HG03025 (cell line): ENCODE results near the gene AHNAK.
"Not testable (repeated sequence)": the region's sequence is repeated elsewhere in the genome, so short reads cannot be mapped to it uniquely, and the experiment has no call there.

ENCODE experiments used
- ATAC-seq: cut with Tn5 transposase; IDR thresholded peaks from one replicate; pipeline ENCODE4 v1.9.1; 2021; ENCODE audit warnings: mild to moderate bottlenecking, moderate library complexity; ENCODE audit not compliant: unreplicated experiment, low FRiP score

Gene AHNAK

DNA sequence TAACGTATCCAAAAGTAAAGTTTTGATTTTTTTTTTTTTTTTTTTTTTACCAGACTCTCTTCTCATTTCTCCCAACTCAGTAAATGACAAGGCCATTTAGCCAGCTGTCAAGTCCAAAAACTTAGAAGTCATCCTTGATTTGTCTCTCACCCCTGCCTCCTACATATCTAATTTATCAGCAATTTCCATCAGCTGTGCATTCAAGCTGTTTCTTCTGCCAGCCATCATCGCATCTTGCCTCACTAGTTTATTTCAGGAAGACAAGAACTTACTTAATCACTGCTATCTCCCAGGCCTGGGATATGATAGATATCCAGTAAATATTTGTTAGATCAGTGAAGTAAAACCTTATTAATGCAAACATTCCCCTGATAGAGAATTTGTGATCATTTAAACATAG is 80.2 kb downstream of the AHNAK start:
- ATAC-seq, result no peak

DNA sequence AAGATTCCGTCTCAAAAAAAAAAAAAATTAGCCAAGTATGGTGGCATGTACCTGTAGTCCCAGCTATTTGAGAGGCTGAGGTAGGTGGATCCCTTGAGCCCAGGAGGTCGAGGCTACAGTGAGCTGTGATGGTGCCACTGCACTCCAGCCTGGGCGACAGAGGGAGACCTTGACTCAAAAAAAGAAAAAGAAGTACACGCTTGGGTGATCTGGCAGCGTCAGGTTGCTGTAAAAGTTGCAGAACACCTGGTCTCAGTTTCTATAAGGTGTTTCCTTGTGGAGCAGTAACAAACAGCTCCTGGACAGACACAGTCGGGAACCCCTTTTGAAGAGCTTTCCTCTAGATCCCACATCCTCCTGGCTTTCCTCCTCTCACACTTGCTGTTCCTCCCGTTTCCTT is 82.0 kb downstream of the AHNAK start:
- ATAC-seq, result no peak

DNA sequence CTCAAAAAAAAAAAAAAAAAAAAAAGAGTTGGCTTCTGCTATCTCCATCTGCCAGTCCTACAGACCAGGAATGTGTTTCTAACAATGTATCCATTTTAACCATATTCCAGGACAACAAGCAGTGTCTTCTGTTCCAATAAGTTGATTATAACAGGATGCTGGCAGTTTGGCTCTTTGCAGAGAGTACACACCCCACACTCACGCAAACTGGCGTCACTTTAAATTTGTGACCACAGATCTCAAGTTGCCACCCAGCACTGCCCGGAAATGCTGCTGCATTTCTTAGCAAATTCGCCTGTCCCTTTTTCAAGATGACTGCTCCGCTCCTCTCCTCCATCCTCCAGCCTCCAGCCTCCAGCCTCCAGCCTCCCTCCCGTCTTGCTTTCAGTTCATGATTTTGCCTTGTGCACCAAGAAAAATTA is 83.5 kb downstream of the AHNAK start:
- ATAC-seq, result no peak

DNA sequence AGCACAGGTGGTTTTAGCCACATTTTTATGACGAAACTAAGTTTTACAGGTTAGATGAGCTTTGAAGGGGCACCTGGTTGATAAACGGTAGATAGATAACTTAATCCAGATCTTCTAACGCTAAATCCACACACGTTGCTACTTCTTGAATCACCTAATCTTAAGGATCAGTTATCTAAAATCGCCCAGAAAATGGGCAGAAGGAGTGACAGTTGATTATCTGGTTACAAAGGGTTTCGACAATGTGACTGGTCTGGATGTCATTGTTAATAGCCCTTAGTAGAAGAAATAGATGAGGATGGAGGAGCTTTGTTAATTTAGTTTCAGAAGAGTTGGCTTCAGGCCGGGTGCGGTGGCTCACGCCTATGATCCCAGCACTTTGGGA is 84.1 kb downstream of the AHNAK start:
- no peak for ATAC-seq

DNA sequence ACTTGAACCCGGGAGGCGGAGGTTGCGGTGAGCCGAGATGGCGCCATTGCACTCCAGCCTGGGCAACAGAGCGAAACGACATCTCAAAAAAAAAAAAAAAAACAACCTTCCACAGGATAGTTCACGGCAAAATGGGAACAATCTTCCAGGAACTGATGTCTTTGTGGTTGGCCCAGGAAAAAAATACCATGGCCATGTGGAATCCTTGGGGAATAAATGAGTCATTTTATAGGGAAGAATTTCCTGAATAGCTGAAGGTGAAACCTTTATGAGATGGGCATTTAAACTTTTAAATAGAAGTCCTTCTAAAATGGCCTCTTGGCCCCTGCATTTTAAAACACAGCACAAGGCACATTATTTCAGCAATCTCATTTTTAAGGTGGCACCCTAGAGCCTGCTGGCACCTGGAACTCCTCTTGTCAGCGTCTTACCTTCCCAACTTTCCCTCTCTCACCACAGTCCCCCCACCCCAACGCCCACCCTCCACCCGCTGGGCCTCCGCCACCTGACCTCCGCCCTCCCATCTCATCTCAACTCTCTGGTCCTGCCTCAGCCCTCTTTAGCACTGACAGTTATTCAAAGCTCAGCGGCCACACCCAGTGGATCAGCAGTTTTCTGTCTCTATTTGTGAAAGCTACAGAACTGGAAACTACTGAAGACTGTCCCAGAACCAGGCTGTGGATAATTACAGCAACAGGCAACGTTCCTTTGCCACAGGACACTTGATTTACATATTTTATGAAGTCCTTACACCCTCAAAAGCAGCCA is 84.7 kb downstream of the AHNAK start:
- ATAC-seq, result no peak

DNA sequence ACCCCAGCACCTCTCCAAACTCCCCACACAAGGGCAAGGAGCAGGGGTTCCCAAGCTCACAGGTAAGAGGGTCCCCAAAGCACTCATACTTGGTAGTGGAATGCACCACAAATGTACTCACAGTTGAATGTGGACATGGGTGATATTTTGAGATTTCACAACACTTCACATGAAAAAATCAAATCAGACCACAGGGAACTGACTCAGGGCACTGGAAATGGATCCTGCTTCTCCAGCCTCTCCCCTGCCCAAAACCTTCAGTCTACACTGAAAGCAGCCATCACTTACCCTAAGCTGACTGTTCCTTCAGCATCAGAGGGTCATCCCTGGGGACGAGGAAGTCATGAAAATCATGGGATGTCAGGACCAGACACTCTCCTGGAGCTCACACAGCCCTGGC is 87.5 kb downstream of the AHNAK start:
- ATAC-seq, result no peak

DNA sequence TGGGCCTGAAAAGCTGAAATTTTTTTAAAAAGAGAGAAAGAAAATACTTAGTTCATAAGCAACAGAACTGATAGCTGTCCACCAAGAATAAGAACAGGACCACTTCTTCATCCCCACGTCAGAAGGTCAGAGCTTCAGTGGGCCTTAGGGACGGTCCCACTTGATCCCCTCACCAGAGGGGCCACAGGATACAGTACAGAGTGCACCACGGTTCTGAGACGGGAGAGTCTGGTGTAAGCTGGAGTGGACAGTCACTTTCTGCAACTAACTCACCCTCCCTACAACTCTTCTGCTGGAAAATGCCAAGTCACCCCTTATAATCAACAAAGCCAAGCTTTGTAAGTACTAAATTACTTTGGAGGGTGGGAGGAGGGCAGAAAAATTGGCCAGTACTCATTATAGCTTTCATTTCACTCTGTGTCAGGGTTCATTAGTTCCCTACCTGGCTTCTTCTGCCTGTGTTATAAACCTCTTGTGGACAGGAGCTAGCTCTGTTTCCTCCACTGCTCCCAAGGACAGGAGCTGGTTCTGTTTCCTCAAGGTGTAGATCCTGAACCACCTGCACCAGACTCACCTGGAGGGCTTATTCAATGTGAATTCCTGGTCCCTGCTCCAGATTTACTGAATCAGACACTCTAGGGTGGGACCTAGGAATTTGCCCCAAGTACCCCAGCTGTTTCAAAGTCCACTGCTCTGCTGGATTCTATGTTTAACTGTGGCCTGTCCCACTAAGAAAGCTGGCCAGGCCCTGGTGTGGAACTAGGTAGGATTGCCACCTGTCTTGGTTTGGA is 88.2 kb downstream of the AHNAK start:
- no peak for ATAC-seq

DNA sequence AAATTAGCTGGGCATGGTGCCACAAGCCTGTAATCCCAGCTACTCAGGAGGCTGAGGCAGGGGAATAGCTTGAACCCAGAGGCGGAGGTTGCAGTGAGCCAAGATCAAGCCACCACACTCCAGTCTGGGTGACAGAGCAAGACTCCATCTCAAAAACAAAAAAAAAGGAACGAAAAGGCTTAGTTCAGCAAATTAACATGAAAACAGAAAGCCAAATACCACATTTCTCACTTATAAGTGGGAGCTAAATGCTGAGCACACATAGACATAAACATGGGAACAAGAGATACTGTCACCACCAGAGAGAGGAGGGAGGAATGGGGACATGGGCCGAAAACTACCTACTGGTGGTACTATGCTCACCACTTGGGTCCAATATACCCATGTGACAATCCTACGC is 89.1 kb downstream of the AHNAK start:
- no peak for ATAC-seq

DNA sequence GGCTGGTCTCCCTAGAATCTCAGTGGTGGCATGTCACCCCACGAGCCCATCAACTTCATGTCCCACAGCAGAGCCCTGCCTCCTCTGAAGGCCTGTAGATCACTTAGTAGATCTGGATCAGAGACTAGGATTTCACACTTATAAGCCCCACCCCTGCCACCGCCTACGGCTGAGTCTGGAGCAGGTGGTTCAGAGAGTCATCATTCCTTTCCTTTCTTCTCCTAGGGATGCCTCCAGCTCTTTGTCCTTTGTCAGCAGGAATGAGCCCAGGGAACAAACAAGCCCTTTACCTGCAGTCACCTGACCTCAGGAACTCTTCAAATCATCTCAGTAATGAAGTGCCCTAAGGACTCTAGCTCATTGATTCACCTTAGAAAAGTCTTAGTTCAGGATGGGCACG is 90.0 kb downstream of the AHNAK start:
- no peak for ATAC-seq

DNA sequence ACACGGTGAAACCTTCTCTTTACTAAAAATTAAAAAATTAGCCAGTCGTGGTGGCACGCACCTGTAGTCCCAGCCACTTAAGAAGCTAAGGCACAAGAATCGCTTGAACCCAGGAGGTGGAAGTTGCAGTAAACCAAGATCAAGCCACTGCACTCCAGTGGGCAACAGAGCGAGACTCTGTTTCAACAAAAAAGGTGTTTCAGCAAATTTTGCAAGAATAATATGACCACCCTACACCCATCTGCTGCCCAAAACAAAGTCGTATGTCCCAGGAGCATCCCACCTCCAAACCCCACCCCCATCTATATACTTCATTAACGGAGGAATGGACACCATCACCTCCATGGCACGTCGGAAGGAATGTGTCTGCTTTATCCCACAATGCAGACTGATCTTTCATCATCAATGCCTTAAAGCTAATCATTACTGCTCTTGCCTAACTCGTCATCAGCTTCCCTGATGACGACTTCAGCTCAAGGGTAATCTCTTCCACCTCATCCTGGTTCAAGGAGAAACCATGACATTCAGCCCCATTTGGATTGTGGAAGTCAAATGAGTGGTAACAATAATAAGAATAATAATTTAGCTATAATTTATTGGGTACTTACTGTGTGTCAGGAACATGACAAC is 93.7 kb downstream of the AHNAK start:
- no peak for ATAC-seq

DNA sequence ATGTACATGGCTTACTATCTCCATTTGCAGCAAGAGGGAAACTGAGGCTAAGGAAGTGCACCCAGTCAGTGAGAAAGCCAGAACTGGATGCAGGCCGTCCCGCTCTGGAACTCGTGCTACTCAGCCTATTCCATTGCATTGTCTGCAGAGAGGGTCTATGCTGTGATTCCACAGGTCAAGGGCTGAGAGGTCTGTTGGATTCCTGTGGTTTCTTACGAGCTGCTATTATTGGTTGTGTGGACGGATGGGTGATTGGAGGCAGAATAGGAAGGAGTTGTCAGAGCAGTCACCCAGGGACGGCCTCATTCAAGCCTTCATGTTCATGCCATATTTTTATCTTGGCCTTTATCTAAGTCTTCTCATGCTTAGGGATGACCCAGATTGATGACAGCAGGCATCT is 94.3 kb downstream of the AHNAK start:
- ATAC-seq, result no peak

DNA sequence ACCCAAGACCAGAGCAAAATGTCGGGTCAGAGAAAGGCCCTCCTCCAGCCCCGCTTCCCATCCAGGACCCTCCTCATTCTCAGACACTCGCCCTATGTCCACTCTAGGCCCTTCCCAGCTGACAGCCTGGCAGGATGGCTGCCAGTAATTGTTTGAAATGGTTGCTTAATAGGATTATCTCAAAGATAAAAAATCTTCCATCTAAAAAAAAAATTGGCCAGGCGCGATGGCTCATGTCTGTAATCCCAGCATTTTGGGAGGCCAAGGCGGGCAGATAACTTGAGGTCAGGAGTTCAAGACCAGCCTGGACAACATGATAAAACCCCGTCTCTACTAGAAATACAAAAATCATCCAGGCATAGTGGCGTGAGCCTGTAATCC is 95.4 kb downstream of the AHNAK start:
- no peak for ATAC-seq

DNA sequence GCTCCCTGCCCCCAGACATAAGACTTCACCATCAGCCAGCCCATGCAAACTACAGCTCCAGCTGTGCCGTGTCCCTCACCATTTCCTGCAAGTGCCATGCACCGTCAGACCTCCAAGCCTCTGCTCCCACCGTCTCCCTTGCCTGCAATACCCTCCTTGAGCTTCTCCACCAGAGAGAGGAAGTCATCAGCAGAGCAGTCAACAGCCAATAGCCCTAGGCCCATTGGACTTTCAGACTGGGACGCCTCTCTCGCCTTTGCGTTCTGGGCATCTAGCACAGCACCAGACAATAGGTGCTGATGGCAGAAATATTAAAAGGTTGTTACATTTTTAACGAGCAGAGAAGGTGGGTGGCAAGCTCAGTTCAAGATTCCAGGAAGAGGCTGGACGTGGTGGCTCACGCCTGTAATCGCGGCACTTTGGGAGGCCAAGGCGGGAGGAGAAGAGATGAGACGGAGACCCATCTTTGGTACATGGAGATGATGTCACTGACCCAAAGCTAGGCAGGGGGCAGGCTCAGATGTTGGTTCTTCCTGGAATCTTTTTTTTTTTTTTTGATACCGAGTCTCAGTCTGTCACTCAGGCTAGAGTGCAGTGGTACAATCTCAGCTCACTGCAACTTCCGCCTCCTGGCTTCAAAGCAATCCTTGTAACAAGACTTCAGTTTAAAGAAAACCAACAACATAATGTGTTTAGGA is 95.9 kb downstream of the AHNAK start:
- no peak for ATAC-seq

DNA sequence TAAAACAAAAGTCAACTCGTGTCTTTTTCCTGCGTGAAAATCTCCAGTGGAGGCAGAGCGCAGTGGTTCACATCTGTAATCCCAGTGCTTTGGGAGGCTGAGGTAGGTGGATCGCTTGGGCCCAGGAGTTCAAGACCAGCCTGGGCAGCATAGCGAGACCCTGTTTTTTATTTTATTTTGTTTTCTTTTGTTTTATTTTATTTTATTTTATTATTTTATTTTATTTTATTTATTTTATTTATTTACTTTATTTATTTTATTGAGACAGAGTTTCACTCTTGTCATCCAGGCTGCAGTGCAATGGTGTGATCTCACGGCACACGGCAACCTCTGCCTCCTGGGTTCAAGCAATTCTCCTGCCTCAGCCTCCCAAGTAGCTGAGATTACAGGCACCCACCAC is 96.7 kb downstream of the AHNAK start:
- not testable (repeated sequence) for ATAC-seq

DNA sequence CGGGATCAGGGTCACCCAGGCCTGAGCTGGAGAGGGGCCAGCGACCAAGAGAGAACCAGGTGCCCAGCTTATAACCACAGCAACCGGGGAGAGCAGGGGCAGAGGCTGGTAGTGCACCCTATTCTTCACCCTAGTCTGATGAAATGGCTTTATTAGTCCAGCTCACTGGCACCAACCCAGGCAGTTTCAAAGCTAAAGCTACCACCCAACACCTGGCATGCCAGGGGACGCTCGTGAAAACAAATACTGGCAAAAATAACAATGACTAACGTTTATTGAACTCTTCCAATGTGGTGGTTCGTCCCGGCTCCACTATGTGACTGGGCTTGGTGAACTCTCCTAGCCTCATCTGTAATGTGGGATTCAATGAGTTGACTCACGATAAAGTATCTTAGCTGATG is 97.2 kb downstream of the AHNAK start:
- ATAC-seq, result no peak

DNA sequence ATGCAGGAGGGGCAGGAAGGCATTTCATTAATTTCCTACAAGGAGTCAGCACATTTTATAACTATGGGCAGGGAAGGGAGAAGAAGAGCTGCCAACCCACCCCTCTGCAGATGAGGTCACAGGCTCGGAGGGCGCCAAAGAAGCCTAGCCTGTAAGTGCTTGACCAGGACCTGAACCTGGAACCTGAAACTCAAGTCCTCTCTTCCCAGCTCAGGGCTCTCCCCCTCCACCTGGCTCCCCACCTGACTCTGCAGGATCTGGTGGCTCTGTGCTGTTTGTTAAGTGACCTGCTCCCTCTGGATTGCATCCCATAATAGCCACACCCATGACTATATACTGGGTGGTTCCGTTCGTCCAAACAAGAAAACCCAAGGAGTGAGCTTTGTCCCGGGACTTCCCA is 100.5 kb downstream of the AHNAK start:
- no peak for ATAC-seq

DNA sequence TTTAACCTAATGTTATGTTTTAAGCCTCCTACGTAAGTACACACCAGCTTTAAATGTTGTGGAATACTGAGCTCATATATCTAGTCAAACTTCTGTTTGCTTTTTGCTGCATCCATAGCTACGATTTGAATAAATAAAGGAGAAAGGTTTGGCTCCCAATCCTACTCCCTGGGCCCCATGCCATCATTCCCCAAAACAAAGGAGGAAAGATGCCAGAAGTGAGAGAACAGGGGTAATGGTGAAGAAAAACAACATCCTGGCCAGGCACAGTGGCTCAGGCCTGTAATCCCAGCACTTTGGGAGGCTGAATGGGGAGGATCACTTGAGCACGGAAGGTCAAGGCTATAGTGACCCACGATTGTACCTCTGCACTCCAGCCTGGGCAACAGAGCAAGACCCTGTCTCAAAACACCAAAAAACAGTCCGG is 101.3 kb downstream of the AHNAK start:
- no peak for ATAC-seq

DNA sequence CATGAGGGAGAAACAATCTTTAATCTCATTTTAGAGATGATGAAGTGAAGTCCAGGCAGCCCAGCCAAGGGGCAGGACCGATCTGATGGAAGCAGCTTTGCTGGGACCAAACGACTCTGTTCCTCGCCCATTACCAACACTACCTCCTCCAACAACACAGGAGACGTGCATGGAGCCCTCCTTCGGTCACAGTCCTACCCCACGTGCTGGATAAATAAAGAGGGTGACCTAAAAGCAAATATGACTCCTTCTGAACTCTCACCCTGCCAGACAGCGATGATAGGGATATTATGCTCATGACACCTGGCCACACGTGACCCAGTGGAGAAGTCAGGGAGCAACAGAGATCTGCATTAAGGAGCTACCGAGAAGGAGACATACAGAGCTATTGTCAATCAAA is 101.8 kb downstream of the AHNAK start:
- no peak for ATAC-seq

DNA sequence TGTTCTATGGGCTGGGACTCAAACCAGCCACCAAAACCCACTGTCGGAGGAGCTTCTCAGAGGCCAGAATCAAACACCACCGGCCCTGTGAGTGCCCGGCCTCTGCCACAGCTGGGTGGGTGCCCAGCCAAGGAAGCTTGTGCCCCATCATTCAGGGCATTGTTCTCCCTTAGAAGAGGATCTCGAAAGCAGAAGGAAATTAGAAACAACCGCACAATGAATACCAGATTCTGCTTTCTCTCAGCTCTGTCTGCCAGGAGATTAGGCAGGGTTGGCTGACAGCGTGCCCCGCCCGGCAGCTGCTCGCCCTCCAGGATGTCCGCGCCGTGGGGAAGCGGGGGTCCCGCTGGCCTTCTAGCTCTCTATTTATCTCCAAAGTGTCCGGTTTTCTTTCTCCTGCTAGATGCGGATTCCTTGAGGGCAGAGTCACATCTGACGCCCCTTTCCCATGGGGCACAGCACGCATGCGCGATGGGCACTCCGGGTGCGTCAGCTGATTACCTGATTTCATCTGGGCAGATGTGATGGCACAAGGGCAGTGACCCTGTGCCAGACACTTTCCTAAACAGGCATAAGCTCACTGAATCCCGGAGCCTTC is 102.3 kb downstream of the AHNAK start:
- no peak for ATAC-seq

DNA sequence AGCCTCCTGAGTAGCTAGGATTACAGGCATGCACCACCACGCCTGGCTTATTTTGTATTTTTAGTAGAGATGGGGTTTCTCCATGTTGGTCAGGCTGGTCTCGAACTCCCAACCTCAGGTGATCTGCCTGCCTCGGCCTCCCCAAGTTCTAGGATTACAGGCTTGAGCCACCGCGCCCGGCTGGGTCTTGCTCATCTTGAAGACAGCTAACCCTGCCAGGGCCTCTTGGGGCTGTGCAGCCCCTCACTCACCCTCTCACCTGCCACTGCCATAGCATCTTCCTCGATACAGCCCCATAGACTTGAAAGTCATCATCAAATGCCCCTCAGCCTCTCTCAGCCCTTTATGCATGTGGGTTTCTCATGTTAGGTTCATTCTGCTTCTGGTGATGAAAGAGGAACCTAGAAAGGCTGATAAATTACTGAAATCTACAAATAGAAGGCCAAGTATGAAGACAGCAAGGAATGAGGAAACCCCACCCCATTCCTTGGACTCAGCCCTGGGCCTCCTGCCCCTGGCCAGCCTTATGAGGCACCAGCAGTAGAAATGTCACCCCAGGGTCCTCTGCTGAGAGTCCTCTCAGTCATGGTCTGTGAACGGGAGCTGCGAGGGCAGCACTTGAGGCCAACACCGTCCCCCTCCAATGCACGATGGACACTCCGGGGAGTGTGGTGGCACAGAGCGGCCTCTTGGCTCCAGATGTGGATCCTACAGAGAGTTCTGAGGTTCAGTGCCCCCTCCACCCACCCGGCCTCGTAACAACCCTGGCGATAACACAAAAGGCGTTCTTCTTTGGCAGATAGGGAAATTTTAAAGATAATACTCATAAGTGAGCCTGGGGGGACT is 103.0 kb downstream of the AHNAK start:
- ATAC-seq, result no peak
